Measurements from ENCODE around the gene PPP1R16B.

Gene PPP1R16B

DNA sequence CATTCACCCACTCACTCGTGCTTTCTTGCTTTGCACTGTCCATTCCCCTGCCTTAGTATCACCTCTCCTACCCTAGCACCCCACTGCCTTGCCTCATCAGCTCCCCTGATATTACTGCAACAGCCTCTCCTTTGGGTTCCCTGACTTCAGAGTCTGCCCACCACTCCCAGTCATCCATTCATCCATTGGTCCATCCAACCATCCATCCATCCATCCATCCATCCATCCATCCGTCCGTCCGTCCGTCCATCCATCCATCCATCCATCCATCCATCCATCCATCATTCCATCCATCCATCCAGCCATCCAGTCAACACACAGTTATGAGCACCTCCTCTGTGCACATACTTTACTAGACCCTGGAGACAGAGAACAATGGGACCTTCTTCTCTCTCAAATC, 97.8 kb downstream of the PPP1R16B start:
- Mint-ChIP-seq H3K27ac (no peak overlapping the region), H3K4me1 (no peaks in the 10 kb centered on the region), H3K9me3 (peaks cover 4% of the 10 kb centered on the region), H3K36me3 (peaks cover 80% of the 10 kb centered on the region), H3K27me3 (no peaks in the 10 kb centered on the region), H3K4me3 (no peak overlapping the region)
- CTCF ChIA-PET: interaction anchor here (0.7 to 1.5 kb wide), 2 partner anchors 9 to 58 kb away, joined by 3 to 4 read pairs; partner anchors contain the start of gene DHX35
- DNase-seq: no peak

DNA sequence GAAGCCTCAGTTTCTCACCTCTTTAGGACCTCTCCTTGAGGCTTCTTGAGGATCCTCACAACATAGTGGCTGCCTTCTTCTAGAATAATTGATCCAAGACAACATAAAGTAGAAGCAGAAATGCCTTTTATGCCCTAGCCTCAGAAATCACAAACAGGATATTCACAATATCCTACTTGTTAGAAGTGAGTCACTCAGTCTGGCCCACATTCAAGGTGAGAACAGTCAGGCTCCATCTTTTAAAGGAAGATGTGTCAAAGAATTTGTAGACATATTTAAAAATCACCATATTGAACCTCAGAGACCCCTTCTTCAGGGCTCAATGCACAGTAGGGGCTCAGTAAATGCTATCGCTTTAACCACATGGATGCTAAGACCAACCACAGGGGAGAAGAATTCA, 99.9 kb downstream of the PPP1R16B start:
- H3K9me3 Mint-ChIP-seq: peaks cover 4% of the 10 kb centered on the region
- no peak overlapping the region for H3K27ac Mint-ChIP-seq
- H3K36me3 Mint-ChIP-seq: peaks cover 77% of the 10 kb centered on the region
- no peaks in the 10 kb centered on the region for H3K27me3 Mint-ChIP-seq
- CTCF ChIA-PET: no interaction called here
- no peaks in the 10 kb centered on the region for H3K4me1 Mint-ChIP-seq
- DNase-seq: no peak
- H3K4me3 Mint-ChIP-seq: no peak overlapping the region

DNA sequence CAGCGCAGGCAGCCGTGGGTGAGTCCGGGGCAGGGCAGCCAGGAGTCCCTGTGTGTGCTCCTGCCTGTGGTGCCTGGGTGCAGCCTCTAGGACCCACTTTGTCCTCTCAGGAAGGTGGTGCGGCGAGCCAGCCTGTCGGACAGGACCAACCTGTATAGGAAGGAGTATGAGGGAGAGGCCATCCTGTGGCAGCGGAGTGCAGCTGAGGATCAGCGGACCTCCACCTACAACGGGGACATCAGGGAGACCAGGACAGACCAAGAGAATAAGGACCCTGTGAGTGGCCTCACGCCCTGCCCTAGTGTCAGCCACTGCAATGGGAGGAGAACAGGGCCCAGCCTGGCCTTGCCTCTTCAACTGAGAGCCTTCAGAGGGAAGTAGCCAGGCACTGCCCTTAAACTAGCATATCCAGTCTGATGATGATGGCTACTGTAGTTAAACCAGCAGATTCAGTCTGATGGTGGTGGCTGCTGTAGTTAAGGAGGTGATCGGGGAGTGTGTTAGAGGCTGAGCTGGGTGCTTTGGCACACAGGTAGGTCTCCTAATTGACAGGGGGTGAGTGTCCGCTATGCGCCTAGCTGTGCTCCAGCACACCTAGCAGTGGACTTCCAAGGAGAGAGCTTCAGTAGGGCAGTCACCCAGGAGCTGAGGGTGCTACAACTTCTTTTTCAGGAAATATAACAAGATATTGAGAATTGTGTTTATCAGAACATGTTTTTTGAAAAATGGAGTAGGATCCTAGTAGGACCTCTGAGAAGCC, 102.6 kb downstream of the PPP1R16B start:
- Mint-ChIP-seq H3K4me1 (no peaks in the 10 kb centered on the region), H3K36me3 (peaks cover 63% of the 10 kb centered on the region), H3K27me3 (no peaks in the 10 kb centered on the region), H3K9me3 (peaks cover 4% of the 10 kb centered on the region), H3K27ac (no peak overlapping the region), H3K4me3 (no peak overlapping the region)
- CTCF ChIA-PET: interaction anchor here (1.4 kb wide), 1 partner anchor 15 kb away, joined by 3 read pairs; no protein-coding TSS in a partner anchor
- no peak for DNase-seq

DNA sequence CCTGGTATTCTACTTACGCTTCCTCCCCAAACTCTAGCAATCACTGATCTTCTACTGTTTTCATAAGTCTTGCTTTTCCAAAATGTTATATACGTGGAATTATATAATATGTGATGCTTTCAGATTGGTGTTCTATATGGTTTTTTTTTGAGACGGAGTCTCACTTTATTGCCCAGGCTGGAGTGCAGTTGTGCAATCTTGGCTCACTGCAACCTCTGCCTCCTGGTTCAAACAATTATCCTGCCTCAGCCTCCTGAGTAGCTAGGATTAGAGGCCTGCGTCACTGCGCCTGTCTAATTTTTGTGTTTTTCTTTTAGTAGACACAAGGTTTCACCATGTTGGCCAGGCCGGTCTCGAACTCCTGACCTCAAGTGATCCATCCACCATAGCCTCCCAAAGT, 109.9 kb downstream of the PPP1R16B start:
- CTCF ChIA-PET: no interaction called here
- Mint-ChIP-seq H3K36me3 (peaks cover 46% of the 10 kb centered on the region), H3K4me1 (no peaks in the 10 kb centered on the region), H3K27ac (no peak overlapping the region), H3K9me3 (no peaks in the 10 kb centered on the region), H3K27me3 (no peaks in the 10 kb centered on the region), H3K4me3 (no peak overlapping the region)
- DNase-seq: no peak

DNA sequence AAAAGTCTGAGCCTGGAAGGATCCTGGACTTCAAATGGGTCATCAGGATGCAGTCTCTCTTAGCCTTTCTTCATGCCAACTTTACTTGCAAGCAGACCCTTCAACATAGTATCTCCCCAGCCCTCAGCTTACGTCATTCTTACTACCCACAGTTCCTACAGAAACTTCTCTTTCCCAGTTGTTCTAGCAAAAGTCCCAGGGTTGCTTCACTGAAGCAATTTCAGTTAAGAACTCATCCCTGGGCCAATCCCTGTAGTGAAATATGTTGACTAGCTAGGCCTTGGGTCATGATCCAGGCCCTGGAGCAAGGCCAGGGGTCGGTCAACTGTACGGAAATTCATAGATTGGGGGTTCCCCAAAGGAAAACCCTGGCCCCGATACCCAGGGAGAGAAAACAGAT, 112.2 kb downstream of the PPP1R16B start:
- Mint-ChIP-seq H3K4me3 (no peak overlapping the region), H3K4me1 (no peaks in the 10 kb centered on the region), H3K27me3 (no peaks in the 10 kb centered on the region), H3K27ac (no peak overlapping the region), H3K9me3 (no peaks in the 10 kb centered on the region), H3K36me3 (peaks cover 44% of the 10 kb centered on the region)
- CTCF ChIA-PET: interaction anchor here (0.8 kb wide), 1 partner anchor 131 kb away, joined by 3 read pairs; no protein-coding TSS in a partner anchor
- DNase-seq: no peak

DNA sequence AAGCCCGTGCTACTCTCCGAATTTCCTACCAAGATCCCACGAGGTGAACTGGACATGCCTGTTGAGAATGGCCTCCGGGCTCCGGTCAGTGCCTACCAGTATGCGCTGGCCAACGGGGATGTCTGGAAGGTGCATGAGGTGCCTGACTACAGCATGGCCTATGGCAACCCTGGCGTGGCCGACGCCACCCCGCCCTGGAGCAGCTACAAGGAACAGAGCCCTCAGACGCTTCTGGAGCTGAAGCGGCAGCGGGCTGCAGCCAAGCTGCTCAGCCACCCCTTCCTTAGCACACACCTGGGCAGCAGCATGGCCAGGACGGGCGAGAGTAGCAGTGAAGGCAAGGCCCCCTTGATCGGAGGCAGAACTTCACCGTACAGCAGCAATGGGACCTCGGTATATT, 112.7 kb downstream of the PPP1R16B start:
- DNase-seq: no peak
- H3K4me1 Mint-ChIP-seq: no peaks in the 10 kb centered on the region
- no peaks in the 10 kb centered on the region for H3K27me3 Mint-ChIP-seq
- peaks cover 43% of the 10 kb centered on the region for H3K36me3 Mint-ChIP-seq
- peak overlapping the region; percentile 14 for H3K27ac Mint-ChIP-seq
- H3K4me3 Mint-ChIP-seq: no peak overlapping the region
- no peaks in the 10 kb centered on the region for H3K9me3 Mint-ChIP-seq
- CTCF ChIA-PET: interaction anchor here (0.8 kb wide), 1 partner anchor 131 kb away, joined by 3 read pairs; no protein-coding TSS in a partner anchor

DNA sequence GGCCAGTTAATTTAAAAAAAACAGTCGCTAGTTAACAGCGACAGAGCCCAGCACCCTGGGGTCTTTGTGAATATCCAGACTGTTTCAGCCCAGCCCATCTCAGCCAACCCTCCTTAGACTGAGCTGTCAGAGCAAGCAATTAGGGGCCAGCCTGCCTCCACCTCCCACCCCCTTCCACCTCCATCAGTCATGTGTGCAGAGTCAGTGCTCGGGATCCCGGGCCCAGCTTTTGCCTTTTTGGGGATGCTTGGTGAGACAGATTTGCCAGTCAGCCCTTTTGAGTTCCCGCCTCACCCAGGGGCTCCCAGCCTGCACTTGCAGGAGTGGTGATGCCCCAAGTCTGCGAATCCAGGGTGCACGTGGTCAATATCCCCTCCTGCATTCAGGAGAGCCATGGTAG, 114.2 kb downstream of the PPP1R16B start:
- CTCF ChIA-PET: no interaction called here
- DNase-seq: no peak
- Mint-ChIP-seq H3K27me3 (no peaks in the 10 kb centered on the region), H3K4me1 (no peaks in the 10 kb centered on the region), H3K4me3 (no peak overlapping the region), H3K9me3 (no peaks in the 10 kb centered on the region), H3K27ac (no peak overlapping the region), H3K36me3 (peaks cover 38% of the 10 kb centered on the region)

DNA sequence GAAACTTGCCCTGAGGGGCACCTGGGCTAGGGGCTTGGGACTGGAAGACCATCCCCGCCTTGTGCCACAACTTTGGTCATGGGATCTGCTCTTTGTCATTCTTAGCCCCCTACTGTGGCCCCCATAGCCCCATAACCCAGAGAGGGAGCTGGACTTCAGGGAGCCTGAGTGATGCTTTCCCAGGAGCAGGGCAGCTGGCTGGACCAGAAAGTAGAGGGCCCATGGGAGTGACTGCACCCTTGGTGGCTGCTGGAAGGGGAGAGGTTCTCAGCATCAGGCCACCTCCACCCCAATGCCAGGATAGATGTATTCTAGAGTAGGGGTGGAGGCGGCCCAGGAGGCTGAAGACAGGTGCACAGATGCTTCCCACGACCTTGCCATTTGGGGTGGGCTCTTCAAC, 114.9 kb downstream of the PPP1R16B start:
- H3K9me3 Mint-ChIP-seq: no peaks in the 10 kb centered on the region
- H3K27ac Mint-ChIP-seq: no peak overlapping the region
- no peaks in the 10 kb centered on the region for H3K27me3 Mint-ChIP-seq
- no peak overlapping the region for H3K4me3 Mint-ChIP-seq
- no peaks in the 10 kb centered on the region for H3K4me1 Mint-ChIP-seq
- CTCF ChIA-PET: interaction anchor here (1.7 kb wide), 1 partner anchor 127 kb away, joined by 4 read pairs; no protein-coding TSS in a partner anchor
- no peak for DNase-seq
- H3K36me3 Mint-ChIP-seq: peaks cover 40% of the 10 kb centered on the region

DNA sequence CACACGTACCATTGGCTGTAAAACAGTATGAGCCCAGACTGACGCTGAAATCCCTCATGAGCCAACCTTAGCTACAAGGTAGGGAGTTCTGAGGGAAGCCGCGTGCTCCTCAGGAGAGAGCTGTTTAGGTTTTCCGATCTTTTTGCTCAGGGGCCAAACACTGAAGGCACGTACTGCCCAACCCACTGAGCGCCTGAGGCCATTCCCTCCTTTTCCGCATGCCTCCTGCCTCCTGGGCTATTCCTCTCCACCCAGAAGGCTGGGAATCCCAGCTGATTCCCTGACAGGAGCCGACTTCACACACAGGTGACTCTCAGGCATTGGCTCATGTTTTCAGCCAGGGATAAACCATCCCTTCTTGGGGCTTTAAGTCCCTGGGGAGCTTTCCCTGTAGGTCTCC, 115.4 kb downstream of the PPP1R16B start:
- Mint-ChIP-seq H3K27ac (no peak overlapping the region), H3K9me3 (no peaks in the 10 kb centered on the region), H3K27me3 (no peaks in the 10 kb centered on the region), H3K4me3 (no peak overlapping the region), H3K36me3 (peaks cover 36% of the 10 kb centered on the region), H3K4me1 (peaks cover 3% of the 10 kb centered on the region)
- DNase-seq: no peak
- CTCF ChIA-PET: interaction anchor here (1.4 to 2.4 kb wide), 3 partner anchors 62 to 129 kb away, joined by 3 to 19 read pairs (median 4); no protein-coding TSS in a partner anchor

DNA sequence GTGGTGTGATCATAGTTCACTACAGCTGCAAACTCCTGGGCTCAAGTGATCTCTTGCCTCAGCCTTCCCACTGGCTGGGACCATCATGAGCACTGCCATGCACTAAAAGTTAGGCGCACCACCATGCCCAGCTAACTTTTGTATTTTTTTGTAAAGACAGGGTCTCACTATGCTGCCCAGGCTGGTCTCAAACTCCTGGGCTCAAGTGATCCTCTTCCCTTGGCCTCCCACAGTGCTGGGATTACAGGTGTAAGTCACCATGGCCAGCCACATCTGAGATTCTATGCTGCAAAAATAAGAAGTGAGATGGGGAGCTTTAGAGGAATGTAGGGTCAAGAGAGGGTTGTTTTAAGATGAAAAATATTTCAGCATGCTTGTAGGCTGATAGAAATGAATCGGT, 119.2 kb downstream of the PPP1R16B start:
- CTCF ChIA-PET: interaction anchor here (1.2 to 6.9 kb wide), 2 partner anchors 117 to 125 kb away, joined by 3 to 54 read pairs; no protein-coding TSS in a partner anchor
- H3K9me3 Mint-ChIP-seq: no peaks in the 10 kb centered on the region
- peak overlapping the region; percentile 7 for H3K4me3 Mint-ChIP-seq
- DNase-seq: no peak
- peak overlapping the region; percentile 53 for H3K27ac Mint-ChIP-seq
- no peaks in the 10 kb centered on the region for H3K27me3 Mint-ChIP-seq
- H3K4me1 Mint-ChIP-seq: peaks cover 27% of the 10 kb centered on the region
- peaks cover 25% of the 10 kb centered on the region for H3K36me3 Mint-ChIP-seq

DNA sequence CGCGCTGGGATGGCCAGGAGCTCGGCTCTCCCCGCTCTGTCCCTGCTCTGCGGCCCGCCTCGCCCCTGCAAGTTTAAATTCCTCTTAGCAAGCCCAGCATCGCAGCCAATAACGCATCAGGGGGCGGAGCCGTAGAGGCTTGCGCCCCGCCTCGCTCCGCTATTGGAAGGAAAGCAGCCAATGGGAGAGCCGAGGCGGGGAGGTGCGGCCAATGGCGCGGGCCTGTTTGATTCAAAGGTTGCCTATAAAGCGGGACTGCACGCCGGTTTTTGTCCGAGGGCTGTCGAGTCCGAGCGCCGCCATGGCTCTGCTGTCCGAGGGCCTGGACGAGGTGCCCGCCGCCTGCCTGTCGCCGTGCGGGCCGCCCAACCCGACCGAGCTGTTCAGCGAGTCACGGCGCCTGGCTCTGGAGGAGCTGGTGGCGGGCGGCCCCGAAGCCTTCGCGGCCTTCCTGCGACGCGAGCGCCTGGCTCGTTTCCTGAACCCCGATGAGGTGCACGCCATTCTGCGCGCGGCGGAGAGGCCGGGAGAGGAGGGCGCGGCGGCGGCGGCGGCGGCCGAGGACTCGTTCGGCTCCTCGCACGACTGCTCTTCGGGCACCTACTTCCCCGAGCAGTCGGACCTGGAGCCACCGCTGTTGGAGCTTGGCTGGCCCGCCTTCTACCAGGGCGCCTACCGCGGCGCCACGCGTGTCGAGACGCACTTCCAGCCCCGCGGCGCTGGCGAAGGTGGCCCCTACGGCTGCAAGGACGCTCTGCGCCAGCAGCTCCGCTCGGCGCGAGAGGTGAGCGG, 120.8 kb downstream of the PPP1R16B start, which contains the start of gene FAM83D:
FAM83D (plus strand) TSS at position 276 of the 792 bp plus-strand sequence; CDS start at position 302, 26 bp downstream.
- H3K27me3 Mint-ChIP-seq: no peaks in the 10 kb centered on the region
- peak within 1 kb of the TSS; percentile 77 for H3K4me3 Mint-ChIP-seq
- H3K27ac Mint-ChIP-seq: peak within 1 kb of the TSS; percentile 73
- H3K9me3 Mint-ChIP-seq: no peaks in the 10 kb centered on the region
- CTCF ChIA-PET: interaction anchor here (1.1 to 6.9 kb wide), 5 partner anchors 13 to 154 kb away, joined by 4 to 54 read pairs (median 6); partner anchors contain the start of gene DHX35
- peak; percentile 98 for DNase-seq
- peaks cover 32% of the 10 kb centered on the region for H3K36me3 Mint-ChIP-seq
- H3K4me1 Mint-ChIP-seq: peaks cover 42% of the 10 kb centered on the region

DNA sequence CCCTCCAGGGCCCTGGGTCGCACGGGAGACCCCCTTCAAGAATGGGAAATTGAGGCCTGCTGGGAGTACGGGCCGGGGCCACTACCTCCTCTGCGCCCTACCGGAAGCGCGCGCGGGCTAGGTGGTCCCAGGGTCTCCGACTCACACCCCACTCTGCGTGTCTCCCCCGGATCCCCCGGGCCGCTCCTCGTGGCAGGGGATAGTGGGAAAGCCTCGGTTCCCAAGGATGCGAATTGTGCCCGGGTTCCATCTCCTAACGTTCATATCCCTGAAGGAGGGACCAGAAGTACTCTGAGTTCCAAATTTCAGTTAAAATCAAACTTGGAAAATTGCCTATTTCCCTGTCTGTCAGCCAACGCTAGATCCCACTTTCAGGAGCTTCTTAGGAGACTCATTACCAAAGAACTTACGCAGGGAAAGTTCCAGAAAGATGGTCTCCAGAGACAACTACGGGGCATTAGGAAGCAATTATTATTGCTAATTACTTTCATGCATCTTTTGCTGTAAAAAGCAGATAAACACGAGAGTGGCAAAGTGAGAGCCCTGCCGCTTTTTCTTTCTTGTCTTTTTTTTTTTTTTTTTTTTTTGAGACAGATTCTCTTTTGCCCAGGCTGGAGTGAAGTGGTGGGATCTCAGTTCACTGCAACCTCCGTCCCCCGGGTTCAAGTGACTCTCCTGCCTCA, 121.6 kb downstream of the PPP1R16B start:
- no peak for DNase-seq
- no peaks in the 10 kb centered on the region for H3K27me3 Mint-ChIP-seq
- H3K9me3 Mint-ChIP-seq: no peaks in the 10 kb centered on the region
- peaks cover 43% of the 10 kb centered on the region for H3K4me1 Mint-ChIP-seq
- H3K36me3 Mint-ChIP-seq: peaks cover 31% of the 10 kb centered on the region
- peak overlapping the region; percentile 77 for H3K4me3 Mint-ChIP-seq
- CTCF ChIA-PET: interaction anchor here (1.1 to 6.9 kb wide), 5 partner anchors 13 to 154 kb away, joined by 4 to 54 read pairs (median 6); partner anchors contain the start of gene DHX35
- H3K27ac Mint-ChIP-seq: peak overlapping the region; percentile 73

DNA sequence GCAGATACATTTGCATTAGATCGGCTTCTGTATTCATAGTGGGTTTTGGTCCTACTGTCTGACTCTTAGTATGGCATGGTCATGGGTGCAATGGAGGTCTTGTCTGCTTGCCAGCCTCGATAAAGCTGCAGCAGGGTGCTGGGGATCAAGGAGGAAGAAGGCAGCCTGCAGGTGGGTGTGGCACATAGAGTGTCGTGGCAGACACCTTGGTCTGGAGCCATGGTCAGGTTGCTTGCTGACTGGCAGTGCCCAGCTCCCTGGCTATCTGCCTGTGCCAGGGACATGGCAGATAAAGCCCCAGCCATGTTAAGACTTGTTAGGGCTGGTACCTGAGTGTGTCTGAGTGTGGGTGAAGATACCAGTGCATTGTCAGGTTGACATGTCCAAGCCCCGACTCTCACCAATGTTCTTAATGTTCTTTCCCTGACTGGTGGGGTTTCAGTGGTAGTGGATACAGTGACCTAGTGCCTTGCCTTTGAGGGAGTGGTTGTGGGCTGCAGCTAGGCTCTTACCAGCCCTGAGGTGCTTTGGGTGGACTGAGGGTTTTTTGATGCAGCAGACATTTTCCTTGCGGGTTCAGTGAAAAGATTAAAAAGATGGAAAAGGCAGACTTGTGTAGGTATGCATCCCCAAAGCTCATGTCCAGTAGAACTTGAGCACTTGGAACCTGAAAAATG, 122.5 kb downstream of the PPP1R16B start:
- Mint-ChIP-seq H3K27me3 (no peaks in the 10 kb centered on the region), H3K4me3 (peak overlapping the region; percentile 77), H3K9me3 (no peaks in the 10 kb centered on the region), H3K27ac (peak overlapping the region; percentile 22), H3K4me1 (peaks cover 47% of the 10 kb centered on the region), H3K36me3 (peaks cover 31% of the 10 kb centered on the region)
- peak; percentile 34 for DNase-seq
- CTCF ChIA-PET: interaction anchor here (1.8 to 6.9 kb wide), 2 partner anchors 9 to 122 kb away, joined by 3 to 54 read pairs; no protein-coding TSS in a partner anchor
